G401 (cell line): ENCODE data around the gene IRAK2. TPM values are rescaled to one million over a fixed set of nuclear protein-coding genes. Genes with fewer than 3 reads are reported as not detected.
"Not testable (repeated sequence)": the region's sequence is repeated elsewhere in the genome, so short reads cannot be mapped to it uniquely, and the experiment has no call there.

Source experiments
- DNase-seq: peaks from one replicate; pipeline ENCODE4 v3.0.0-alpha.2; 2015; ENCODE audit warnings: low spot score
- in situ Hi-C: cut with HindIII; loops from 2 replicates; pipeline ENCODE4 v1.10.0; 2016; ENCODE audit warnings: low sequenced_read_pairs, mixed read lengths
- total RNA-seq: library from RNA; depleted of rRNA; stranded (reverse); fragments of >200 nt; shearing (Covaris generic); gene quantifications from 2 replicates; pipeline ENCODE4 v1.2.3, GENCODE V29; 2014; rRNA removed

Gene IRAK2
- 2.4 and 2.5 TPM in 2 replicates for total RNA-seq

DNA sequence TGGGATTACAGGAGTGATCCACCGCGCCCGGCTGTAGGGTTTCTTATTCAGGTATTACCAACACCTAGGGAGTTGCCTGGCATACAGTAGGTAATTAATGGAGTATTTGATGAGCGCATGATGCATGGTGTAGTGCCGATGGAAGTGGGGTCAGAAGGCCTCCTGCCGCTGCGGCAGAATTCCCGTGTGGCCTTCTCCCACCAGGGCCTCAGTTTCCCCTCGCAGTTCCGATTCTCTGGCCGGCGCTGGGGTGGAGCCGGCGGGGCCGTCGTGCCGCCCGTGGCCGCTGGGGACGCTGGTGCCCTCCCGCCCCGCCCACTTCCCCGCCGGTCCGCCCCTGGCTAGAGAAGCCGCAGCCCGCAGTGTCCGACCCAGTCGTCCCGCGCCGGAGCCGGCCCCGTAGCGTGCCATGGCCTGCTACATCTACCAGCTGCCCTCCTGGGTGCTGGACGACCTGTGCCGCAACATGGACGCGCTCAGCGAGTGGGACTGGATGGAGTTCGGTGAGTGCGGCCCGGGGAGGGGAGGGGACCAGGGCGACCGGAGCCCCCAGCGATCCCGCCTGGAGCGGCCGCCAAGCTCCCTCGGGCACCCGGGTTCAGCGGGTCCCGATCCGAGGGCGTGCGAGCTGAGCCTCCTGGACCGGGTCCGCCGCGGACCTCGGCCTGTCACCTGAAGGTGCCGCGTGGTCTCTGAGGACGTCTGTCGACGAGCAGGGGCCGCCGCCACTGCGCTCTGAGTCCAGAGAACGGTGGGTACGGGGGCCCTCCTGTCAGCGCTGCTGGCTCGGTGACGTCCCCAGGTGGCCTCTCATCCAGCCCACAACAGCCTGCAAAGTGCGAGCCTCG lies at the start of gene IRAK2:
IRAK2 (plus strand) TSS at position 374 of the 848 bp plus-strand sequence; CDS start at position 410, 36 bp downstream.
- peak; percentile 55 for DNase-seq
- in situ Hi-C loops = no loop called here

DNA sequence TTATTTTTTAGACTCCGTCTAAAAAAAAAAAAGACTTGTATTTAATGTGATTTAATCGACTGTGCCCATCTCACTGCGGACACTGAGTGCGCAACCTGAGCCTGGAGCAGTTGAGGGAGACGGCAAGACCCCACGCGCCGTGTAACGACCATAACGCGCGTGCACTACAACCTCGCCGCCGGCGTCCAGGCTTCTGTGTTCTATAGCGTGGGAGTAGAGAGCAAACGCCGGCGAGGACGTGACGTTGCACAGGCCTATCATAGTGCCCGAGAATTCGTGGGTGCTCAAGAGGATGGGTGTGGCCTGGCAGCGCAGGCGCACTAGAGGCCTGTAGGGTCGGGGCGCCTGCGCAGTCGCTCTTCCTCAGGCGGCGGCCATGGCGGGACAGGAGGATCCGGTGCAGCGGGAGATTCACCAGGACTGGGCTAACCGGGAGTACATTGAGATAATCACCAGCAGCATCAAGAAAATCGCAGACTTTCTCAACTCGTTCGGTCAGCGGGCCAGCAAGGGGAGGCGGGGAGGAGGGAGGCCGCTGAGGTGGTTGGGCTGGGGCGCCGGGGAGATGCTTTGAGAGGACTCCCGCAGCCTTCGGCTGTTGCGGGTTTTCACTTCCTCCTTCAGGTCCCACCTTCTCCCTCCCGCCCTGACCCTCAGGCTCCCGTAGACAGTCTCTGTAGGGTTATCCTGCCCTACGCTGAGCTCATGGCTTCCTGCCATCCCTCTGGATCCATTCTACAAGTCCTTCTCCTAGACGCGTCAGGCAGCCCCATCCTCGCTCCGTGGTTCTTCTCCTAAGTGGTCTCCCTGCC lies 49.2 kb upstream of the IRAK2 start, which contains the start of gene BRK1:
BRK1 (plus strand) TSS at position 350 of the 812 bp plus-strand sequence; CDS start at position 377, 27 bp downstream.
- in situ Hi-C loops = no loop called here
- peak; percentile 97 for DNase-seq

DNA sequence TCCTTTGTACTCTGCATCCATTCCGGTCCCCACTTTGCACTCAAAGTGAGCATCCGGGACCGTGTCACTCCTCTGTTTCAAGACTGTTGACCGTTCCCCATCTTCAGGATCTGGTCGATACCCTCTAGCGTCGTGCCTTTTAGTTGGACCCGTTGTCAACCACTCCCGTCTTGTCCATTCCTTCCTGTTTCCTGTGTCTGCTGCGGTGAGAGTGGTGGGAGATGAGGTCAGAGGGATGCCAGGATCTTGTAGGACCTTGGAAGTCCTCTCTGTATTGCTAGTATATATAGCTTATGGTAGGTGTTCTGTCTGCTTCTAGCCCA lies 48.6 kb upstream of the IRAK2 start:
- no peak for DNase-seq
- in situ Hi-C loops = no loop called here

- no peak for DNase-seq
- in situ Hi-C loops = no loop called here
Measured at GRCh38 chr3:10116928-10117327, 47.8 kb upstream of the IRAK2 start.

DNA sequence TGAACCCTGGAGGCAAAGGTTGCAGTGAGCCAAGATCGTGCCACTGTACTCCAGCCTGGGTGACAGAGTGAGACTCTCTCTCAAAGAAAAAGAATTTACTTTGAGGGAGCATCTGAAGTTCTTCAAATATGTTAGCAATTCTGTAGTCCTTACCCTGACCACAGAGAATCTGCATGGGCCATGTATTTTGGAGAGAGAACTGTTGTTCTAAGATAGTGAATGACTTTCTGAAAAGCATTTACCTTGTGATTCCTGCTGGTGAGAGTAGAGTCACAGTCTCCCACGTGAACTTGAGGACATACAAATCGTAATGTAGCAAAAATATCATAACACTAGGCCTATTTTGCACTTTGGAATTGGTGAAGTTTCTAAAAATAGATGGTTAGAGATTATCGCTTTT lies 45.3 kb upstream of the IRAK2 start:
- in situ Hi-C loops = no loop called here
- no peak for DNase-seq

DNA sequence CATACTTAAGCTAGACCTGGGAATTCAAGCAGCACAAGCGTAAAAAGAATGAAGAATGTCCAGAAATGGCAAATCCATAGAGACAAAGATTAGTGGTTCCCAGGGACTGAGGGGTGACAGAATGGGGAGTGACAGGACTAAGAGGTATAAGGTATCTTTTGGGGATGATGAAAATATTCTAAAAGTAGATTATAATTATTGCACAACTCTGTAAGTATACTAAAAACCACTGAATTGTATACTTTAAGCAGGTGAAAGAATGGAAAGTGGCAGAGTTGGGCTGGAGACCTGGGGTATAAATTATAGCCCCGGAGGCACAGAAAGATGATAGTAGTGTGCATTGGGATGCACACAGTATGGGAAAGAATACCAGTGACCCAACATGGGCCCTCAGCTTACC lies 43.7 kb upstream of the IRAK2 start:
- in situ Hi-C loops = no loop called here
- no peak for DNase-seq

DNA sequence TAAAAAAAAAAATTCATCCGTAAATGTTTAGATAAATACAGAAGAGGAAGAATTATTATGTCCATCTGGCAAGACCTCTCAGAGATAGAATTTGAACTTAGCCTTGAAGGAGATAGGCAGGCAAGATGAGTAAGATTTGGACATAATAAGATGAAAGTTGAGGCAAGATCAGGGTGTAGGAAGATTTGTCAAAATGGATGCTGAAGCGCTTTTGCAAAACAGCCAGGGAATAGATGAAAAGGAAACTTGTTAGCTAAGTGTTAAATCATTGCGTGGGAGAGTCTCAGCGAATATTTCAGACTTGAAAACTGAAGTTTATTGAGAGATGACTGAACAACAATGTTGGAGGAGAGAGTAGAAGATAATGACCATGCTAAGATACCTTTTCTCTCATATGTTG lies 42.0 kb upstream of the IRAK2 start:
- no peak for DNase-seq
- in situ Hi-C loops = no loop called here

DNA sequence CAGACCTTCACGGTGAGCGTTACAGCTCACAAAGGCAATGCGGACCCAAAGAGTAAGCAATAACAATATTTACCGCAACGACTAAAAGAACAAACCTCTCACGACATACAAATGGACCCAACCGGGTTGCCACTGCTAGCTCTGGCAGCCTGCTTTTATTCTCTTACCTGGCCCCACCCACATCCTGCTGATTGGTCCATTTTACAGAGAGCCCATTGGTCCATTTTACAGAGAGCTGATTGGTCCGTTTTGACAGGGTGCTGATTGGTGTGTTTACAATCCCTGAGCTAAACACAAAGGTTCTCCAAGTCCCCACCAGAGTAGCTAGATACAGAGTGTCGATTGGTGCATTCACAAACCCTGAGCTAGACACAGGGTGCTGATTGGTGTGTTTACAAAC lies 28.8 kb upstream of the IRAK2 start:
- DNase-seq, in situ Hi-C loops: not testable (repeated sequence)

DNA sequence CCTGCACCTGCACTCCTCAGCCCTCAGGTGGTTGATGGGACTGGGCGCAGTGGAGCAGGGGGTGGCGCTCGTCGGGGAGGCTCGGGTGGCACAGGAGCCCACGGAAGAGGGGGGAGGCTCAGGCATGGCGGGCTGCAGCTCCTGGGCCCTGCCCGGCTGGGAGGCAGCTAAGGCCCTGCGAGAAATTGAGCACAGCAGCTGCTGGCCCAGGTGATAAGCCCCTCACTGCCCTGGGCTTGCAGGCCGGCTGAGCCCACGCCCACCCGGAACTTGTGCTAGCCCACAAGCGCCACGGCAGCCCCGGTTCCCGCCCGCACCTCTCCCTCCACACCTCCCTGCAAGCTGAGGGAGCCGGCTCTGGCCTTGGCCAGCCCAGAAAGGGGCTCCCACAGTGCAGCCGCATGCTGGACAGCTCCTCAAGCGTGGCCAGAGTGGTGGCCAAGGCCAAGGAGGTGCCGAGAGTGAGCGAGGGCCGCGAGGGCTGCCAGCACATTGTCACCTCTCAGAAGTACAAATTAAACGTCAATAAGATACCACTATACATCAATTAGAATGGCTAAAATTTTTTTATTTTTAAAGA lies 28.2 kb upstream of the IRAK2 start:
- in situ Hi-C loops = no loop called here
- no peak for DNase-seq

DNA sequence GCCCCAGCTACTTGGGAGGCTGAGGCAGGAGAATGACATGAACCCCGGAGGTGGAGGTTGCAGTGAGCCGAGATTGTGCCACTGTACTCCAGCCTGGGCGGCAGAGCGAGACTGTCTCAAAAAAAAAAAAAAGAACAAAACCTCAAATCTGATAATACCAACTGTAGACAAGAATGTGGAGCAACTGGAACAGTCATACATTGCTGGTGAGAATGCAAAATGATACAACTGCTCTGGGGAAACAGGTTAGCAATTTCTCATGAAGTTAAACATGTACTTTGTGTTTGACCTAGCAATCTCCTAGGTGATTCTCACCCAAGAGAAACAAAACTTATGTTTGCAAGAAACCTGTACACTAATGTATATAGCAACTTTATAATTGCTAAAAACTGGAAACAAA lies 27.5 kb upstream of the IRAK2 start:
- no peak for DNase-seq
- in situ Hi-C loops = no loop called here

GRCh38 chr3:10140996-10141546 lies 23.6 kb upstream of the IRAK2 start:
- DNase-seq = no peak
- in situ Hi-C loops = no loop called here

- DNase-seq = peak; percentile 37
Measured at GRCh38 chr3:10142707-10143560, 21.8 kb upstream of the IRAK2 start.

GRCh38 chr3:10145685-10146084 lies 19.0 kb upstream of the IRAK2 start:
- in situ Hi-C loops = no loop called here
- DNase-seq = no peak

More at GRCh38 chr3:10142707-10143560, 21.8 kb upstream of the IRAK2 start:
- in situ Hi-C loops = no loop called here

- in situ Hi-C loops = no loop called here
- DNase-seq = no peak
Measured at GRCh38 chr3:10149226-10149625, 15.5 kb upstream of the IRAK2 start.

DNA sequence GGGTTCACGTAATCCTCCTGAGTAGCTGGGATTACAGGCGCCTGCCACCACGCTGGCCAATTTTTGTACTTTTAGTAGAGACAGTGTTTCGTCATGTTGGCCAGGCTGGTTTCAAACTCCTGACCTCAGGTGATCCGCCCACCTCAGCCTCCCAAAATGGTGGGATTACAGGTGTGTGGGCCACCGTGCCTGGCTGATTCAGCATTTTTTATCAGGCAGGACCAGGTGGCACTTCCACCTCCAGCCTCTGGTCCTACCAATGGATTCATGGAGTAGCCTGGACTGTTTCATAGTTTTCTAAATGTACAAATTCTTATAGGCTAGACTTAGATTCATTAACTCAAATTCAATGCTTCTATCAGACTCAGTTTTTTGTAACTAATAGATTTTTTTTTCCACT lies 13.7 kb upstream of the IRAK2 start:
- in situ Hi-C loops = no loop called here

DNA sequence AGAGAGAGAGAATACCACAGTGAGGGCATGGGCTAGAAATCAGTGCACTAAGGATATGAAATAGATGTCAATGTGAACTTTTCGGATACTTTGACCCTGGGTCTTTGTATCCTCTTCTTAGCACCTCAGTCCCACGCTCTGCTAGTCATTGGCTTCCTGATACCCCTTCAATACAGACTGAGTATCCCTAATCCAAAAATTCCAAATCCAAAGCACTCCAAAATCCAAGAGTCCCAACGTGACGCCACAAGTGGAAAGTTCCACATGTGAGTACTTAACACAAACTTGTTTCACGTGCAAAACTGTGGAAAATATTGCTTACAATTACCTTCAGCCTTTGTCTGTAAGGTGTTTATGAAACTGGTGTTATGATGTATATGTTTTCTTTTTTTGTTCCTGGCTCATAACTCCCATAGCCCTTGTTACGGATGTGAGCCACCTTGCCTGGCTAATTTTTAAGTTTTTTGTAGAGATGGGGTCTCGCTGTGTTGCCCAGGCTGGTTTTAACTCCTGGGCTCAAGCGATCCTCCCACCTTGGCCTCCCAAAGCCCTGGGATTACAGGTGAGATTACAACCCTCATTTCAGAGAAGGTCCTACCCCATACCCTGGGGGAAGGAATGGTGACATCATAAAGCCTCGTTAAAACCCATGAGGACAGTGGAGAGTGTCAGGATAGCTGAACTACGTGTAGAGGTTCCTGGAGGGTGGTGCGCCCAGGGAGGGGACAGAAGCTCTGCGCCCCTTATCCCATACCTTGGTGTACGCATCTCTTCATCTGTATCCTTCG lies 10.2 kb upstream of the IRAK2 start:
- in situ Hi-C loops = no loop called here
- no peak for DNase-seq

More for the DNA sequence above, 13.7 kb upstream of the IRAK2 start:
- DNase-seq = no peak

- in situ Hi-C loops = no loop called here
- no peak for DNase-seq
Measured at GRCh38 chr3:10155123-10155472, 9.6 kb upstream of the IRAK2 start.

- in situ Hi-C loops = no loop called here
- DNase-seq = no peak
Measured at GRCh38 chr3:10155658-10156057, 9.1 kb upstream of the IRAK2 start.
